NCI-H128 (cell line): ENCODE data around the gene MTX2.

ENCODE experiments used
- DNase-seq: peaks from one replicate; lab custom pipeline; 2025; ENCODE audit not compliant: unreplicated experiment; lab: John Stamatoyannopoulos, UW

MTX2 gene

GRCh38 chr2:176269319-176270099, at the start of gene MTX2:
Gene MTX2 (plus strand): TSS chr2:176269442. CDS start chr2:176269630, 188 bp downstream.
- DNase-seq = peak; percentile 46

- no peak for DNase-seq
Measured at GRCh38 chr2:176227874-176228273, 41.4 kb upstream of the MTX2 start.

DNA sequence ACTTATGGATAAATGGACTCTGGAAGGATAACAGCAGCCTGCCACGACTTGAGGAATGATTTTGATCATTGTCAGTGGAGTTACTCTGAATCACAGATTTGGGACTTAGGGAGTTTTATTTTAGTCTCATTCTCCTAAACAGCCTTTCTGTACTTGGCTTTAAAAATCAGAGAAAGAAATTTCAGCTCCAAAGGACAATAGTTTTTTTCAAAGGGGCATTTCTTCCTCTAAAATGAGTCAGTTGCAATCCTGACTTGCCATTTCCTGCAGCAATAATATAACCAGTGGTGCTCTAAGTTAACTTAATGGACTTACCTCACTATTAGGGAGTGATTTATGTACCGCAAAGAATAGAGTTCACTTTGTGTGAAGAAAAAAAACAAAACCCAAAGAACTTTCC, 35.1 kb upstream of the MTX2 start:
- DNase-seq = no peak

GRCh38 chr2:176234940-176235339, 34.3 kb upstream of the MTX2 start:
- DNase-seq = no peak

DNA sequence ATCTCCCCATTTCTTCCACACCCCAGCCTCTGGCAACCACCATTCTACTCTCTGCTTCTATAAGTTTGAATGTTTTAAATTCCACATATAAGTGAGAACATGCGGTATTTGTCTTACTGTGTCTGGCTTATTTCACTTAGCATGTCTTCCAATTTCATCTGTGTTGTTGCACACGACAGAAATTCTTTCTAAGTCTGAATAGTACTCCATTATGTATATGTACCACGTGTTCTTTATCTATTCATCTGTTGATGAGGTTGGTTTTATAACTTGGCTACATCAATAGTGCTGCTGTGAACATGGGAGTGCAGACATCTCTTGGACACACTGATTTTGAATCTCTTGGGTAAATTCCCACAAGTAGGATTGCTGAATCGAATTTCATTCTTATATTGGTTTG, 31.8 kb upstream of the MTX2 start:
- DNase-seq = no peak

GRCh38 chr2:176239031-176239430, 30.2 kb upstream of the MTX2 start:
- DNase-seq = no peak

GRCh38 chr2:176240301-176240700, 28.9 kb upstream of the MTX2 start:
- no peak for DNase-seq

GRCh38 chr2:176242276-176242675, 27.0 kb upstream of the MTX2 start:
- DNase-seq = no peak

DNA sequence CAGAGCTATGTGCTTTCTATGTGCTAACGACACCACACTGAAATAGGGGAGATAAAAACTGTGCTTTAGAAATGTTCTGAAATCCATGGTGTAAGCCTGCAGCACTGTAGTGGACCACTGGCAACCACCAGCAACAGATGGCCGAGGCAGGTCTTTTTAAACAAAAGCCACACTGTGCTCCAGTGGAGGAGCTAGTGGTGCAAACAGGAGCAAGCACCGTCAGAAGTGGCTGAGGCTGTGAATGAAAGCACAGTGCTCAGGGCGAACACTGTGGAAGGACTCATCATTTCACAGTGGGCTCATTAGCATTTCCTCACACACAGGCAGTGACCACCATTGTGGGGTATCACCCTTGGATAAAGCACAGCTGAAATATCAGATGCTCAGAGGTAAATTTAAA, 22.9 kb upstream of the MTX2 start:
- no peak for DNase-seq

- no peak for DNase-seq
Measured at GRCh38 chr2:176247859-176248258, 21.4 kb upstream of the MTX2 start.

- DNase-seq = no peak
Measured at GRCh38 chr2:176251928-176252327, 17.3 kb upstream of the MTX2 start.

DNA sequence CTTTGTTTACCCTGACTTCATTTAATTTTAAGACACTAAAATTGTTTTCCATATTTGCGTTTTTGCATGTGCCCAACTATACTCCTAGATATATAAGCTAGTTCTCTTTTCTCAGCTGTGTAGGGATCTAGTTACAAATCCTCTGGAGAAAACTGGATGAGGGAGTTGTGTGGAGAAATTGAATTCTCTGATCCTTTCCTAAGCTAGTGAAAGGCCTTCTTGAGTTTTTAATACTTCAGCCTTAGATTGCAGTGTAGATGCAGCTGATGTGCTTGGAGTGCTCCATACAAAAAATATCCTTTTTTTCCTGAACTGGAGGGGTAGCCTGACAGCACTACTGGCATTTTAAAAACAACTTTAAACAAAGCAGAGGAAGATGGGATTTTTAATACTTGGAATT, 8.6 kb upstream of the MTX2 start:
- DNase-seq = no peak

DNA sequence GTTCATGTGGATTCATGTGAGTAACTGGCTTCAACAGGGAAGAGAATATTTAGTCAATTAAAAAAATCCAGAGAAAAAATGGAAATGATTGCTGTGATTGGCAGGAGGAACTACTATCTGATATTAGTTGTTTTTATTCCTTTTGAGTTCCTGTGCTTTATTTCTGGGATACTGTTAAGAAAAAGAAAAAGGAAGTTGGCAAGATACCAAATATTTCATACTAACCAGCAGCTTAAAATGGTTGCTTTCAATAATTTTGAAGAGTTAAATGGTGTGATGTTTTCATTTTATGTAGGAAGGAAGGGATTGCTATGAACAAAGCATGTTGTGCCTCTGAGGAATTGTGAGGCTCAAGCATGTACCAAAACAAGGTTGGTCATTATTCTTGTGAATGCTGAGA, 8.1 kb upstream of the MTX2 start:
- DNase-seq = no peak

- no peak for DNase-seq
Measured at GRCh38 chr2:176268976-176269318, 295 bp upstream of the MTX2 start.

GRCh38 chr2:176270100-176270750, 983 bp downstream of the MTX2 start:
- no peak for DNase-seq

DNA sequence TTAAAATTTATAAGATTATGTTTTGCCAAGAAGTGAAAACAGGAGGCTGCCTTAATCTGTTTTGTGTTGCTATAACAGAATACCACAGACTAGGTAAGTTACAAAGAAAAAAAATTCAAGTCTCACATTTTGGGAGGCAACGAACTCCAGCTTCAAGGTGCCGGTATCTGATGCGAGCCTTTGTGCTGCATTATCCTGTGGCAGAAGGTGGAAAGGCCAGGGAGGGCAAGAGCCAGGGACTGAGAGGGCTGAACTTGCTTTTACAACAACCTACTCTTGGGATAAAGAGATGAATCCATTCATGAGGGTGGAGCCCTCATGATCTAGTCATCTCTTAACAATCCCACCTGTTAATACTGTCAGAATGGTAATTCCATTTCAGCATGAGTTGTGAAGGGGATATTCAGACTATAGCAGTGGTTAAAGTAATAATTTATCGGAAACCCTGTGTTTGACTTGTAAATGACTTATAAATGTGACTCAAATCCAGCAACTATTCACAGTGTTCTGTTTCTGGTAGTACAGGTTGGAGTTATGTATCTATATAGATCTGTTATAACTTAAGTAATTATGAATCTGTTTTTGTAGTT, 3.7 kb downstream of the MTX2 start:
- no peak for DNase-seq

- no peak for DNase-seq
Measured at GRCh38 chr2:176278927-176279326, 9.7 kb downstream of the MTX2 start.

DNA sequence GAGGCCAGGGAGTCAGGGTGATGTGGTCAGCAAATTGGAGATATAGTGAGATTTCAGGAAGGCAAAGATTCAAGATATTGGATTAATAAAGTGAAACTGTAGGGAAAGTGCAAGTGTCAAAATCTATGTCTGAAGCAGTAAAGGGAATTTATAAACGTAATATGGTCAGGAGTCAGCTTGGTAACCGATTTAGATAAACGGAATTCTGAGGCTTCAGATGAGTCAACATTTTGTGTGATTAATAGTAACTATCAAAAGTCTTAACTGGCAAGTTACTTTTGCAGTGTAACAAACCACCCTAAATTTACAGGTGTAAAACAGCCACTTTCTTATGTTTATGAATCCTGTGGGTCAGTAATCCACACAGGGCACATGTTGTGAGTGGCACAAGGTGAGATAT, 10.9 kb downstream of the MTX2 start:
- no peak for DNase-seq

DNA sequence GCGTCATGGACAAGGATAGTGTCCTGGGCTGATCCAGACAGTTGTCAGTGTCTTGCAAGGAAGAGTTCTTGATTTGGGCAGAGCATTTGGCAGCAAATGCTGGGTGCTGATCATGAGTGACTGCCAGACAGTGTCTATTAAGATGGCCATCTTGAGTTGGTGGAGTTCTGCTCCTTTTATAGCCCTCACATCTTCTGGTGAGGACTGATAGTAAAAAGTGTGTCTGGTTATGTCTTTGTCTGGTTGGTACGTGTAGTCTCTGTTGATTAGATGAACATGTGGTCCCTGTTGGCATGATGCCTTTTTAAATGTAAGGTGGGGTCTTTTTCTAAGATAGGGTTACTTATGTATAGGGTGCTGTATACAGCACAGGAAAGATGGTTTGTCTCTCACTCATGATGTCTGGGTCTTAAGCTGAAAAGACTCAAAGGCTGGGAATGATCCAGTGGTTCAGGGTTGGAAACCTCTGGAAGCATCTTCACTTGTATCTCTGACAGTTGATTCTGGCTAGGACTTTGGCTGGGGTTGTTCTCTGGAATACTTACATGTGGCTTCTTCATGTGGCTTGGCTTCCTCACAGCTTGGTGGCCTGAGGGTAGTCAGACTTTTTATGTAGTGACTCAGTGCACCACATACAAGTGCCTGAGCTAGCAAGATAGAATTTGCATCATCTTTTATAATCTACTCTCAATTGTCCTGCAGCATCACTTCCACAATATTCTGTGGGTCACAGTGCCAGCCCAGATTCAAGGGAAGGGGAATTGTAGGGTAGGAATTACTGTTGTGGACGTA, 11.8 kb downstream of the MTX2 start:
- no peak for DNase-seq

DNA sequence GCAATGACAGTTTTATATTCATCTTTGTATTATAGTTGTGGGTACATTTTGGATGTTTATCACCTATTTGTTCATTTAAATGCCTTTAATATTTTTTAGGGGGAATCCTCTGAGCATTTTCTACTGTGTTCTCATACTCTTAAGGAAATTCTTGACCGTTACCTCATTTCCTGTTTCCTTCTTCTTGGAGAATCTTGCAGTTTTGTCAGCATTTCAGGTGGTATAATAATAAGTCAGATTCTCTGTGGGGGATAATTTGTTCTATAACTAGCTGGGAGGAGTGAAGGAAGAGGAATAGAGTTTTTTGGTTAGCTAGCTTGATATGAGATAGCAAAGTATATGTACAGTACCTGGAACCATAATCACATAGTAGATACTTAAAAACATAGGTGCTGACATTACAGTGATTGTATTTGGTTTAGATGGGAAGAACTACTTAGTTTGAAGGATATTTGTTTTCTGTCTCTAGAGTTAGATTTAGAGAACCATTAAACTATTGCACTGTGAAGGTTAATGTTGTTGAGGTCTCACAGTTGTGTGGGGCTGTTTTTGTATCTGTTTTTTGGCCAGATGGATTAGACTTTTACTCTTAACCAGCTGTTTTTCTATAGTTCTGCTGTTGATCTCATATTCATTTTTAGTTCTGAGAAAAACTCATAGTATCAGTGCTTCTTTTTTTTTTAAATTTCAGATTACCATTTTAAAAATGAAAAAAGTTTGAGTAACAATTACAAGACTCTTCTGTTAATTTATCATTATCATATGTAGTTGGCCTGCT, 14.2 kb downstream of the MTX2 start:
- DNase-seq = no peak
